ENCODE data around the gene GGA1. TPM values are rescaled to one million over a fixed set of nuclear protein-coding genes. Genes with fewer than 3 reads are reported as not detected.
"Not testable (repeated sequence)": the region's sequence is repeated elsewhere in the genome, so short reads cannot be mapped to it uniquely, and the experiment has no call there.

GGA1 gene
- total RNA-seq, 1 experiment from 2014 or later = 53.3 TPM

DNA sequence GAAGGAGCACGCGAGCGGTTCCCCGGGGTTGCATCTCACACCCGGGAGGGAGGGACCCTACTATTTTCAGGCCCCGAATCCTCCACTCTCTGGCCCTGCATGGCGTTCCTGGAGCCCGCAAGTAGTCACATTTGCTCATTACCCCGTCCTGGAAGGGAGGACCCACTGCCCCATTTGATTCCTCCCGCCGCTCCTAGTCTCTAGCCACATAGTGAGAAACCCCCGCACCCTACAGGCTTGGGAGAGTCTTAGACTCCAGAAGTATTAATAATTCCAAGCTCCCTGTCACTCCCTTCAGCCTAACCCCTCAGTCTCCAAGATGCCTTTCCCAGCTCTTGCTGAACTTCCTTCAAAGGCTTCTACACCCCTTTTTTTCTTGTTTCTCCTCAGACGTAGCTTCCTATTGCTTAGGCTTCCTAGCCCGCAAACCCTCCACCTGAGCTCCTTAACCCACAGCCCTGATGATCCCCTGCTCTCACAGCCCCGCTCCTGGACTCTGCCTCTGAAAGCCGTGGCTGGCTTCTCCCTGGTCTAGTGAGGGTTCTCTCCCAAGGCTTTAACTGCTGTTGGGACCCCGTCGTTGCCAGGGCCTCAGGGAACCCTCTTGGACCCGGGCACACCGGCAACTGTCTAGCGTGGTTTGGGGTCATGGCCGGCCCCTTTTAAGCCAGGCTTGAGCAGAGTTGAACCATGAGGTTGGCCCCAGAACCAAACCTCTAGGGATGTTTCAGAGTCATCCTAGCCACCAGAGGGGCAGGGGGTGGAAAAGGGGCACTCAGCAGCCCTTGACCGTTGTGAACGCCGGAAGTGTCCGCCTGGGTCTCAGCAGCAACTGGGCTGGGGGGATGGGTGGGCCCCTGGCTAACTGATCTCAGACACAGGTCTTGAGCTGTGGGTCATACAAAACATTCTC lies 862 bp downstream of the GGA1 start:
- peak; percentile 30 for DNase-seq (ENCODE audit: low read depth)

DNA sequence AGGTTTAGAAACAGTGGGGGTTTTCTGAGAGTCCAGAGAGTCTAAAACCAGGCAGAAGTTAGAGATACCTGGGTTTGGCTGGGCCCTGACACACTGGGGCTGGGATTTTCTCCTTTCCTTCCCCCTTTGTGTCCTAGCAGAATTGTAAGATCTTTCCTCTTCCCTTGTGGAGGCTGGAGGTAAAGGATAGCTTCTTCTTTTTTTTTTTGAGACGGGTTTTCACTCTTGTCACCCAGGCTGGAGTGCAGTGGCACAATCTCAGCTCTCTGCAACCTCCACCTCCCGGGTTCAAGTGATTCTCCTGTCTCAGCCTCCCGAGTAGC lies 1.5 kb downstream of the GGA1 start:
- not testable (repeated sequence) for DNase-seq (ENCODE audit: low read depth)

DNA sequence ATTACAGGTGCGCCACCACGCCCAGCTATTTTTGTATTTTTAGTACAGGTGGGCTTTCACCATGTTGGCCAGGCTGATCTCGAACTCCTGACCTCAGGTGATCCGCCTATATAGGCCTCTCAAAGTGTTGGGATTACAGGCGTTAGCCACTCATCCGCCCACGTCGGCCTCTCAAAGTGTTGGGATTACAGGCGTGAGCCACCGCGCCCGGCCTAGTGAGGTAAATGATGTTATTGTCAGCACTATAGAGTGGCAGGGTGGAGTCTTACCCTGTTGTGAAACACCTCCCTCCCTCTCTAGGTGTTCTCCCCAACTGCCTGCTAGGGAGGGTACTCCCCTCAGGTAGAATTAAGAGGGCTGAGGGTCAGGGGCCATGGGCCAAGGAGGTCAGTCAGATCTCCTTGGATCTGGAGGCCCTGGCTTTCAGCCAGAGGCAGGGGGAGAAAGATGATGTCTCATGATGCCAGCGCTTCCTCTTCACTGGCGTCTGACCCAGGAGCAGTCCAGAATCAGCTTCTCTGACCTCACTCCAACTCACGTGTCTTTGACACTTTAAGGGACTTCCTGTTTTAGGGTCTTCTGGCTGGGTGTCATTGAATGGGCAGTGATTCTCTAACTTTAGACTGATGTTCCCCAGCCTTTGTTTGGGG lies 2.0 kb downstream of the GGA1 start:
- no peak for DNase-seq (ENCODE audit: low read depth)

DNA sequence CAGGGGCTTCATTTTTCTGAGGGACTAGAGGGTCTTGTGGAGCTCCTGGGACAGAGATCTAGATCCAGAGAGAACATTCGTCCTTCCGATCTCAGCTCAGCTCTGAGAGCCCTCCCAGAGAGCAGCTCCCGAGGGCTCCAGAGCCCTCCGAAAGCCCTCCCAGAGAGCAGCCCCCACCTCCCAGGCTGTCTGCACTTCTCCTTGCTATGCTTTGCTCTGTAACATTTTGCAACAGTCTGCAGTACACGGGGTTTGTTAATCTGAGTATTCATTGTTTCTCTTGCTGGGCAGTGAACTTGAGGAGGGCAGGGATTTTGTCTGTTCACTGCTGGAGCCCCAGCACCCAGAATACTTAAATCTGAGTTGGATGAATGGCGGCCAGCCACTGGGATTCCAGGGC lies 2.6 kb downstream of the GGA1 start:
- DNase-seq (ENCODE audit: low read depth) = no peak

DNA sequence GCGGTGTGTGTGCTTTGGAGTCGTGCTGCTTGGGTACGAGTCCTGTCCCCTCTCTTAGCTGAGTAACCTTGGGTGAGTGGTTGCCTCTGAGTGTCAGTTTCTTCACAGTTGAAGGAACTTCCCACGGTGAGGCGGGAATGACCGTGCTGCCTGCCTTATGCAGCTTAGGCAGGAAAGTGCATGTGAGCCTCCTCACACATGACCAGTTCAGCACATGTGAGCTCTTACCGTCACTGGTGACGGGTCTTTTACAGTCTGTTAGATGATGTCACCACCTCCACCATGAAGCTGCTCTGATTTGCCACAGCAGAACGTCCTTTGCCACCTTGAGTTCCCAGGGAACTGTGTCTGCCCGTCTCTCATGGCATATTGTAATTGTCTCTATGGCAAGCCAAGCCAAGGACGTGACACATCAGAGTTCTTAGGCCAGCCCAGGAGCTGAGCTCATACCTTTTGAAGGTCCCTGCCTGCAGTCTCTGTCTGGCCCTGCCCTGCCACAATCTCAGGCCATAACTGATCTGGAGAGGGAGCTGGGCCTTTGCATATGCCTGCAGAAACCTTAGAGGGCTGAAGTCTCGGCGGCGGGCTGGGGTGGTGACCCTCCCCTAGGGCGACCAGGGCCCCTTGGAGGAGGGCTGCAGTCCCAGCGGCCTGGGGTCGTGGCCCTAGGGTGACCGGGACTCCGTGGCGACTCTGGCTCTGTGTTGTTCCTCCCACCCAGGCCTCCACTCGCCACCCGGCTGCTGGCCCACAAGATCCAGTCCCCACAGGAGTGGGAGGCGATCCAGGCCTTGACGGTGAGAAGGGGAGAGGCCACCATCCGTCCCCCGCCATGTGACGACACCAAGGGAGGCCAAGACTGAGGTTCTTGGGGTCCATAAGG lies 7.8 kb downstream of the GGA1 start:
- DNase-seq (ENCODE audit: low read depth) = no peak

DNA sequence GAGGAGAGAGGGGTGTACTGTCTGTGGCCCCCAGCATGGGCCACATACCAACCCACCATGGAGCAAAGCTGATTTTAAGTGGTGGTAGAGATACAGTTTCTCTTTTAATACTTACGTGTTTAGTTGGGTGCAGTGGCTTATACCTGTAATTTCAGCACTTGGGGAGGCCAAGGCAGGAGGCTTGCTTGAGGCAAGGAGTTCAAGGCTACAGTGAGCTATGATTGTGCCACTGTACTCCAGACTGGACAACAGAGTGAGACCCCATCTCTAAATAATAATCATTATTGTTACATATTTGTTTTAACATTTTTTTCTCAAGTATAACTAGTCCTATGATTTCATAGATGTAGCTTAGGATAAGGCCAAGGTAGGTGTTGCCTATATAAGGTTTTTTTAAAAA lies 8.8 kb downstream of the GGA1 start:
- DNase-seq (ENCODE audit: low read depth) = no peak

DNA sequence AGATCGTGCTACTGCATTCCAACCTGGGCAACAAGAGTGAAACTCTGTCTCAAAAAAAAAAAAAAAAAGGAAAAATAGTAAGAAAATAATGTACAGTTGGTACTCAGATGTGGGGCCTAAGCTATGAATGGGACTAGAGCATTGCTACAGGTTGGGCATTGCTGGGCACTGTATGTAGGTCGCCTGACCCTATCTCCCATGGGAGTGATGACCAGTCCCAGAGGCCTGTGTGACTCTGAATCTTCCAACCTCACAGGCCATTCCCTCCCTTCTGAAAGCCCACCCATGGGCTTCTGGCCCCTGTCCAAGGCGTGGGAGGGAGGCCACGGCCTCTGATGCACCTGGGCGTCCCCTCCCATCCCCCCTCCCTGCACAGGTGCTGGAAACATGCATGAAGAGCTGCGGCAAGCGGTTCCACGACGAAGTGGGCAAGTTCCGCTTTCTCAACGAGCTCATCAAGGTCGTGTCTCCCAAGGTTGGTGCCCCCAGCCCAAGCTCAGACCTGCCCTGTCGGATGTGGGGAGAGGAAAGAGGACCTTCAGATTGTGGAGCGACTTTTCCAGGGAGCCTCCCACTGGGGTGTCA lies 9.5 kb downstream of the GGA1 start:
- no peak for DNase-seq (ENCODE audit: low read depth)

DNA sequence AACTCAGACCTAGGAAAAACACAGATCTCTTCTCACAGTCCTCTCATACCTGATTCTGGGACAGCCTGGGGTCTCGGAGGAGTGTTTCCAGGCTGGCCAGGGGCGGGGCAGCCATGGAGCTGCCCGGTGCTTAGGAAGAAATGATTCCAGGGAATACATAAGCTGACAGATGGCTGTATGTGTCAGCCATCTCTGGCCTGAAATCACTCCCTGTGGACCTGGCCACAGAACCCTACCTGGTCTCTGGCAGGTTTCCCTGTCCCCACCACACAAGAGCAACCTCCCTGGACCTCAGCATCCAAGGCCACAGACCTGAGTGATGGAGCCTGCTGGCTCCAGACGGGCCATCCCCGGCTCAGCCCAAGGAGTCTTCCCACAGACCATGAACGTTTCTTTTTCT lies 10.0 kb downstream of the GGA1 start:
- no peak for DNase-seq (ENCODE audit: low read depth)

DNA sequence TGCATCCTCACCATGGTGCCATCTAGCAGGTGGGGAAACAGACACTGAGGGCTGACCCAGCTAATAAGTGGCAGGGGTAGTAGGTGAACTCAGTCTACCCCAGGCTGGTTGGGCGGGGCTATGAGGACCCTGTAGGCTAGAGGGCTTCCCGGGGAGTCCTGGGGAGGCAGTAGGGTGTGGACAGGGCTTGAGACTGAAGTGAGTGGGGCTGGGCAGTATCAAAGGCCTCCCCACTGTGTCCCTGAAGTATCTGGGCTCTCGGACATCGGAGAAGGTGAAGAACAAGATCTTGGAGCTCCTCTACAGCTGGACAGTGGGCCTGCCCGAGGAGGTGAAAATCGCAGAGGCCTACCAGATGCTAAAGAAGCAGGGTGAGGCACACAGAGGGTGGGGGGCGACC lies 11.4 kb downstream of the GGA1 start:
- no peak for DNase-seq (ENCODE audit: low read depth)

DNA sequence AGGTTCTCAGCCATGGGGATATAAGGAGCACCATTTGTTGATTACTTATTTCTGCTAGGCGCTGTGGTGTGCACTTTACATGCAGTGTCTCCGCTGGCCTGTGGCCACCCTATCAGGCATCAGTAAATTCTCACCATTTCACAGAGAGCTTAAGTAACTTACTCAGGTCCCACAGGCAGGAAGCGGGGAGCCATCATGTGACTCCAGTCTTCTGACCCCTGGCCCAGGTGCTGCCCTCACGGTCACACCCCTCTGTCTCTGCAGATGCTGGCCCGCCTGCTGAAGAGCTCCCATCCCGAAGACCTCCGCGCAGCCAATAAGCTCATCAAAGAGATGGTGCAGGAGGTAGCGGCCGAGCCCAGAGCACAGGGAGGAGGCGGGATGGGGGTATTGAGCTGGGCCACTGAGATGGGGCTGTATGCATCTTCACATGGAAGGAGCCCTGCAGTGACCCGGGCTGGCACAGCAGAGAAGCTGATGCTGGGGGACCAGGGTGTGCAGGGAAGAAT lies 12.8 kb downstream of the GGA1 start:
- DNase-seq (ENCODE audit: low read depth) = no peak

DNA sequence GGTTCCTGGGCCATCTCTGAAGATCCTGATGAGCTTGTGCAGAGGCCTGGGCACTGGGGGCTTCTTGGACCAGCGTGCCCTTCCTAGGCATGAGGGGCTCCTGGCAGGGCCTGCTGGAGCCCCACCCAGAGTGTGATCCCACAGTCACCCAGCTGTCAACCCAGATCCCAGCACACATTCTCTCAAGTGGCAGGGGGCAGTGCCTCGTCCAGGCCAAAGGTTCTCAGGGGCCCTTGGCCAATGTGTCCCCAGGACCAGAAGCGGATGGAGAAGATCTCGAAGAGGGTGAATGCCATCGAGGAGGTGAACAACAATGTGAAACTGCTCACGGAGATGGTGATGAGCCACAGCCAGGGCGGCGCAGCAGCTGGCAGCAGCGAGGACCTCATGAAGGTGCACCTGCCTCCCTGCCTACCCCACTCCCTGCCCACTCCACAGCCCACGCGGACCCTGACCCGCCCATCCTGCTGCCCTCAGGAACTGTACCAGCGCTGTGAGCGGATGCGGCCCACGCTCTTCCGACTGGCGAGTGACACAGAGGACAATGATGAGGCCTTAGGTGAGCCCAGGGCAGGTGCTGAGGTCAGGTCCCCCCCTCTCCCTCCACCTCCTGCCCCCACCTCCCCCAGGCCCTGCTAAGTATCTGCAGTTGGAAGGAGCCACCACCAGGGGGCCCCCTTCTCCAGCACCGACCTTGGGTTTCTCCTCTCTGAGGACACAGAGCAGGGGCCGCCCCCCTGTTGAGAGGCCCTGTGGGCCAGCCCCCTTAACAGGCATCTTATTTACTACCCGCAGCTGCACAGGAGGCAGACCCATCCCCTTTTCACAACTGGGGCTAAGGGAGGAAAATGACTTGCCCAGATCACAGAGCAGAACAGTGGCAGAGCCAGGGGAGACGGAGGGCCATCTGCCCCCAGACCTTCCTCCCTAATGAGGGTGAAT lies 14.7 kb downstream of the GGA1 start:
- DNase-seq (ENCODE audit: low read depth) = peak; percentile 39

DNA sequence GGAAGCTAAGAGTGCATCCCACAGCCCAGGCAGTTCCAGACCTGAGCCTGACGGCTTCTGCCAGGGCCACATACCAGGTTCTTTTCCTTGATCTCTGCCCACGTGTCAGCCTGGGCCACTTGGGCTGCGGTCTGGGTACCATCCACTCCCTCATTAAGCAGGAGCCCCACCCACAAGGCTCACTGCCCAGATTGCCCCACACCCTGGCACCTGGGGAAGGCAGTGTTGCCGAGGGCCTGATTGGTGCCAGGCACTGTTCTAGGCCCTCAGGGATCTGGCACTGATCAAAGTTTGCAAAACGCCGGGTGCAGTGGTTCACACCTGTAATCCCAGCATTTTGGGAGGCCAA lies 15.4 kb downstream of the GGA1 start:
- DNase-seq (ENCODE audit: low read depth) = no peak

DNA sequence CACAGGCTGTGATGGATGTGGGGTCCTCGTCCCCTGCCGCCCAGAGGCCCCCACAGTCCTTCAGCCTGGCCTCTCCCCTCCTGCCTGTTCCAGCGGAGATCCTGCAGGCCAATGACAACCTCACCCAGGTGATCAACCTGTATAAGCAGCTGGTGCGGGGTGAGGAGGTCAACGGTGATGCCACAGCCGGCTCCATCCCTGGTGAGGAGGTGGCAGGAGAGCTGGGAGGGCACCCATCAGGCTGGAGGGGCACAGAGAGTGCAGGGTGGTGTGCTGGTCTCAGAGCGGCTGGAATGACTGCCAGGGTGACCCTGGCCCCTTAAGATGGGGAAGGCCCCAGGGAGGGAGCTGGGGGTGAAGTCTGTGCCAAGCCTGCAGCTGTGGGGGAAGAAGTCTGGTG lies 16.2 kb downstream of the GGA1 start:
- DNase-seq (ENCODE audit: low read depth) = no peak

DNA sequence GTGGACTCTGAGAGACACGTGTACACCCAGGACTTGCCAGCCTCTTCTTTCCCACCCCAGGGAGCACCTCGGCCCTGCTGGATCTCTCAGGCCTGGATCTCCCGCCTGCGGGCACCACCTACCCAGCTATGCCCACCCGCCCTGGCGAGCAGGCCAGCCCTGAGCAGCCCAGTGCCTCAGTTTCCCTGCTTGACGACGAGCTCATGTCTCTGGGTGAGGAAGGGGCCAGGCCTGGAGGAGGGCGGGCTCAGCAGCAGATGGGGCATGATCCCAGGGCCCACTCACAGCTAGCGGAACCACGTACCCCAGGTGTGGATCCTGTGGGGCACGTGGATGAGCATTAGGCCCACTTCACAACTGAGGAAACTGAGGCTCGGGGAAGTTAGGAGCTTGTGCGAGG lies 17.1 kb downstream of the GGA1 start:
- DNase-seq (ENCODE audit: low read depth) = no peak

DNA sequence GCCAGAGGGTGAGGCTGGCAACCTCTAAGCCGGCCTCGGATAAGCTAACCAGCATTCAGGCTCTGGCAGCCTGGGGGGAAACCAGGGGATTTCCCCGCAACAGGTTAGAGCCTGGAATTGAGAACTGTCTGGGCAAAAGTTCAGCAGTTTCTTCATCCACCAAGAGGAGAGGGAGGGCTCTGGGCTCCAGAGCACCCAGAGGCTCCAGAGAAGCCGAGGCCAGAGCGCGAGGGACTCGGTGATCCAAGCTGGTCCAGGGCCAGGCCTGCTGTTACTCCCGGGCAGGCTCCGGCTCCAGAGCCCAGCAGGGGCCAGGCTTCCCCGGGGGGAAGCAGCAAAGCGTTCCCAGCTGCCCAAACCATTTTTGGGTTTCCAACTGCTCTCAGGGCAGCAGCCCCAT lies 17.5 kb downstream of the GGA1 start:
- DNase-seq (ENCODE audit: low read depth) = no peak

DNA sequence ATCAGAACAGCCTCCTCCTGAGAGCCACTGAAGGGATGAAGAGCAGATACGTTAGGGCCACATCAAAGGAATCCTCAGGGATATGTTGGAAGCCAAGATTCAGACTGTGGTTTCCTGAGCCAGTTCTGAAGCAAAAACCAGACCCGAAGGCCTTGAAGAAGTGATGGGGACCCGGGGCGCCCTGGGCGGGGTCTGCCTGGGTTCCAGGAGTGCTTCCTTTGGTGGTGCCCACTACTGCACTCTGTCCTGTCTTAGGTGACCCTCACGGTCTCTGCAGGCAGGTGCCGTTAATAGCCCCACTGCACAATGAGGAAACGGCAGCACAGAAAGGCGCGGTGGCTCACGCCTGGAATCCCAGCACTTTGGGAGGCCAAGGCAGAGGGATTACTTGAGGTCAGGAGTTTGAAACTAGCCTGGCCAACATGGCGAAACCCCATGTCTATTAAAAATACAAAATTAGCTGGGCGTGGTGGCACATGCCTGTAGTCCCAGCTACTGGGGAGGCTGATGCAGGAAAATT lies 18.0 kb downstream of the GGA1 start:
- no peak for DNase-seq (ENCODE audit: low read depth)

DNA sequence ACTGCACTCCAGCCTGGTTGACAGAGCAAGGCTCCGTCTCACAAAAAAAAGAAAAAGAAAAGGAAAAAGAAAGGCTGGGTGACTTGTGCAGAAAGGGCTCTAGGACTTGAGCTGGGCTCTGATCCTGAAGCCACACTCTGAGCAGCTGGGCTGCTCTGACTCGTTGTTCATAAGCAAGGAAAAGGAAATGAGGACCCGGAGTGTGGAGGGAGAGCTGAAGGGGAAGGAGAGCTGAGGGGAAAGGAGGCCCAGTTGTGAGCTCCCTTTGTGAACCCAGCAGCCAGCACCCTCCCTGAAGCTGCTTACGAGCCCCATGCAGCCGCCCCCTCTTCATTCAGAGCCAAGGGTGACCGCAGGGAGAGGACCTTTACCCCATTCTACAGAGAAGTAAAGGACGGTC lies 18.5 kb downstream of the GGA1 start:
- no peak for DNase-seq (ENCODE audit: low read depth)

DNA sequence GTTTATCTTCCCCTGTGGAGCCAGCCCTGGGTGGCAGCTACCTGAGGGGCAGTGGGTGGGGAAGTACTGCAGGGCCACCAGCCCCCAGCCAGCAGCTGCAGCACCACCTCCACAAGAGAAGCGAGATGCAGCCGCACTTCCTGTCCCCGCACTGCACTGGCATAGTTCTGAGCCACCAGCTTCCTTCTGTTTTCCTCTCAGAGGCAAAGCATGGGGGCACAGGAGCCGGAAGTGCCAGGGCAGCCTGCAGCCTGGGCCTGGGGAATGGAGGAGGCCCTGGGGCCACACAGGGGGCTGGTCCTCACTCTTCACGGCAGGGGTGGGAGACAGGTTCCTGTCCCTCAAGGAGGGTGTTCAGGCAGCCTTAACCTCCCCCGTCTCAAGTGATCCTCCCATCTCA lies 18.9 kb downstream of the GGA1 start:
- no peak for DNase-seq (ENCODE audit: low read depth)

DNA sequence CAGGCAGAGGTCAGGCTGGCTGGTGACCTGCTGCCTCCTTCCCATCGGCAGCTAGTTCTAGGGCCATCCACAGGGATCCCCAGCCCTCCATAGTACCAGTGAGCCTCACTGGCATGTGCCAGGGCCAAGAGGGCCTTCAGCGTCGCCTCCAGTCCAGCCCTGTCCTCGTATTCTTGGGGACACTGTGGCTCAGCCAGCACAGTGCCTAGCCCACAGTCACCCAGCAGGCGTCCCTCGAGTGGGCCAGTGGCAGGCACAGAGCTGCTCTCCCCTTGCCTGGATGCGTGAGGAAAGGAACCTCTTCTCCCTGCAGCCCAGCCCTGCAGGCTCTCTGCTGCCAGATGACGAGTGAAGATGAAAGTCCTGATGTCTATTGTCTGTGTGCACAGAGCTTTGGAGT lies 20.2 kb downstream of the GGA1 start:
- DNase-seq (ENCODE audit: low read depth) = no peak

DNA sequence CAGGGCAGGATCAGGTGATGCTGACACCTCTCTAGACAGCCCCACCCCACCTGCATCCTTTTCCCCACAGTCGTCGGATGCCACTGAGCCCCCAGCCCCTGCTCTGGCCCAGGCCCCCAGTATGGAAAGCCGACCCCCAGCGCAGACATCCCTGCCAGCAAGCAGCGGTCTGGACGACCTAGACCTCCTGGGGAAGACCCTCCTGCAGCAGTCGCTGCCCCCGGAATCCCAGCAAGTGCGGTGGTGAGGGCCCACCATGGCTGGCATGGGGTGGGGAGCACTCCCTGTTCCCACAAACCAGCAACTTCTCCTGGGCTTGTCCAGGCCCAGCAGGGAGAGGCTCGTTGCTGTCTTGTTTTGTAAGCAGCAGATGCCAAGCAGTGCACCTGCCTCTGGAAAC lies 21.3 kb downstream of the GGA1 start:
- DNase-seq (ENCODE audit: low read depth) = no peak

Data from LHCN-M2 (cell line).